HEK293 (cell line): ENCODE data around the gene ARHGEF28.

Experiments used
- CTCF ChIA-PET: fragments of 350-600 bp; formaldehyde crosslinking; extraction: SDS; loops from one replicate; lab custom pipeline; 2021; ENCODE audit warnings: antibody characterized with exemption; lab: Yijun Ruan, JAX
- POLR2A ChIA-PET: fragments of 300-600 bp; formaldehyde crosslinking; extraction: SDS; loops from one replicate; lab custom pipeline; 2020; ENCODE audit warnings: antibody characterized with exemption, inconsistent platforms; lab: Yijun Ruan, JAX
- H3K27ac ChIP-seq: fragments of 200-500 bp; sonication (Bioruptor generic); 2 replicates; pipeline ENCODE4 v1.5.1; 2014; ENCODE audit warnings: low read depth, low read length, control low read depth, inconsistent platforms; ENCODE audit errors: extremely low read depth
- H3K36me3 ChIP-seq, 2 experiments: fragments of 200-500 bp in 1 of 2; sonication (Bioruptor generic) in 1 of 2; 1 replicate in 1 of 2; 2 replicates in 1 of 2; pipeline ENCODE4 v1.5.1; 2014 to 2017; ENCODE audit warnings: inconsistent platforms in 2 of 2, low read length in 2 of 2; ENCODE audit not compliant: control insufficient read depth in 2 of 2, insufficient read depth in 1 of 2
- H3K4me1 ChIP-seq: fragments of 200-500 bp; sonication (Bioruptor generic); 2 replicates; pipeline ENCODE4 v1.5.1; 2014; ENCODE audit warnings: mild to moderate bottlenecking, low read length, inconsistent platforms; ENCODE audit not compliant: control insufficient read depth, insufficient read depth
- H3K4me3 ChIP-seq: 2 replicates; pipeline ENCODE4 v1.5.1; 2011; ENCODE audit warnings: low read depth, mild to moderate bottlenecking, control low read depth, low read length, moderate library complexity
- H3K9me3 ChIP-seq: fragments of 200-500 bp; sonication (Bioruptor generic); 2 replicates; pipeline ENCODE4 v1.5.1; 2014; ENCODE audit warnings: low read depth, low read length, inconsistent platforms; ENCODE audit not compliant: control insufficient read depth, insufficient read depth
- ATF2 ChIP-seq: fragments of 450-650 bp; formaldehyde crosslinking; IDR thresholded peaks from 2 replicates; pipeline ENCODE4 v1.5.1; 2016; ENCODE audit warnings: missing biosample characterization, missing genetic modification characterization, low read depth
- KLF8 ChIP-seq: fragments of 450-650 bp; formaldehyde crosslinking; IDR thresholded peaks from 2 replicates; pipeline ENCODE4 v1.5.1; 2016; ENCODE audit warnings: missing biosample characterization, missing genetic modification characterization
- REPIN1 ChIP-seq: fragments of 450-650 bp; formaldehyde crosslinking; IDR thresholded peaks from 2 replicates; pipeline ENCODE4 v1.5.1; 2017; ENCODE audit warnings: missing biosample characterization, missing genetic modification characterization, low read depth
- SCRT1 ChIP-seq: fragments of 450-650 bp; formaldehyde crosslinking; IDR thresholded peaks from 2 replicates; pipeline ENCODE4 v1.5.1; 2016; ENCODE audit warnings: missing biosample characterization, missing genetic modification characterization, borderline replicate concordance
- SETDB1 ChIP-seq: IDR thresholded peaks from one replicate; pipeline ENCODE4 v1.6.1; 2017; ENCODE audit warnings: mild to moderate bottlenecking, low read length, moderate library complexity, mixed read lengths; ENCODE audit not compliant: insufficient read length
- SP2 ChIP-seq: fragments of 450-650 bp; formaldehyde crosslinking; IDR thresholded peaks from 2 replicates; pipeline ENCODE4 v1.5.1; 2016; ENCODE audit warnings: missing biosample characterization, missing genetic modification characterization
- SP3 ChIP-seq: fragments of 450-650 bp; formaldehyde crosslinking; IDR thresholded peaks from 2 replicates; pipeline ENCODE4 v1.5.1; 2016; ENCODE audit warnings: missing biosample characterization, missing genetic modification characterization
- SP7 ChIP-seq: fragments of 450-650 bp; formaldehyde crosslinking; IDR thresholded peaks from 2 replicates; pipeline ENCODE4 v1.5.1; 2016; ENCODE audit warnings: missing biosample characterization, missing genetic modification characterization
- TRIM28 ChIP-seq: IDR thresholded peaks from 2 replicates; pipeline ENCODE4 v1.6.1; 2011; ENCODE audit warnings: low read length, control low read depth, borderline replicate concordance
- YY1 ChIP-seq: fragments of 450-650 bp; formaldehyde crosslinking; IDR thresholded peaks from 2 replicates; pipeline ENCODE4 v1.5.1; 2018; ENCODE audit warnings: missing biosample characterization, missing genetic modification characterization
- YY2 ChIP-seq: fragments of 450-650 bp; formaldehyde crosslinking; IDR thresholded peaks from 2 replicates; pipeline ENCODE4 v1.5.1; 2016; ENCODE audit warnings: missing biosample characterization, missing genetic modification characterization
- ZBTB1 ChIP-seq: fragments of 450-650 bp; formaldehyde crosslinking; IDR thresholded peaks from 2 replicates; pipeline ENCODE4 v1.5.1; 2016; ENCODE audit warnings: missing biosample characterization, missing genetic modification characterization
- ZBTB6 ChIP-seq: fragments of 450-650 bp; formaldehyde crosslinking; IDR thresholded peaks from 2 replicates; pipeline ENCODE4 v1.5.1; 2017; ENCODE audit warnings: missing biosample characterization, missing genetic modification characterization
- ZEB2 ChIP-seq: fragments of 450-650 bp; formaldehyde crosslinking; IDR thresholded peaks from 2 replicates; pipeline ENCODE4 v1.5.1; 2016; ENCODE audit warnings: missing biosample characterization, missing genetic modification characterization
- ZNF184 ChIP-seq: fragments of 450-650 bp; IDR thresholded peaks from 2 replicates; pipeline ENCODE4 v1.5.1; 2018; ENCODE audit warnings: missing biosample characterization, mild to moderate bottlenecking, missing genetic modification characterization
- ZNF19 ChIP-seq: fragments of 450-650 bp; formaldehyde crosslinking; IDR thresholded peaks from 2 replicates; pipeline ENCODE4; 2016; ENCODE audit warnings: missing biosample characterization, missing genetic modification characterization, low read depth
- ZNF239 ChIP-seq: fragments of 450-650 bp; formaldehyde crosslinking; IDR thresholded peaks from 2 replicates; pipeline ENCODE4 v1.5.1; 2016; ENCODE audit warnings: missing biosample characterization, missing genetic modification characterization
- ZNF302 ChIP-seq: fragments of 450-650 bp; formaldehyde crosslinking; IDR thresholded peaks from 2 replicates; pipeline ENCODE4 v1.5.1; 2016; ENCODE audit warnings: missing biosample characterization, missing genetic modification characterization, low read depth
- ZNF324 ChIP-seq: fragments of 450-650 bp; formaldehyde crosslinking; IDR thresholded peaks from 2 replicates; pipeline ENCODE4 v1.5.1; 2016; ENCODE audit warnings: missing biosample characterization, missing genetic modification characterization
- ZNF404 ChIP-seq: fragments of 450-650 bp; formaldehyde crosslinking; IDR thresholded peaks from 2 replicates; pipeline ENCODE4 v1.5.1; 2017; ENCODE audit warnings: missing biosample characterization, missing genetic modification characterization
- ZNF416 ChIP-seq: fragments of 450-650 bp; formaldehyde crosslinking; IDR thresholded peaks from 2 replicates; pipeline ENCODE4 v1.5.1; 2016; ENCODE audit warnings: missing biosample characterization, missing genetic modification characterization
- ZNF580 ChIP-seq: fragments of 450-650 bp; formaldehyde crosslinking; IDR thresholded peaks from 2 replicates; pipeline ENCODE4 v1.5.1; 2016; ENCODE audit warnings: missing biosample characterization, missing genetic modification characterization
- ZNF623 ChIP-seq: fragments of 450-650 bp; formaldehyde crosslinking; IDR thresholded peaks from 2 replicates; pipeline ENCODE4 v1.5.1; 2016; ENCODE audit warnings: missing biosample characterization, missing genetic modification characterization
- ZNF629 ChIP-seq: fragments of 450-650 bp; formaldehyde crosslinking; IDR thresholded peaks from 2 replicates; pipeline ENCODE4 v1.5.1; 2017; ENCODE audit warnings: missing biosample characterization, missing genetic modification characterization
- ZNF747 ChIP-seq: fragments of 450-650 bp; formaldehyde crosslinking; IDR thresholded peaks from 2 replicates; pipeline ENCODE4 v1.5.1; 2016; ENCODE audit warnings: missing biosample characterization, missing genetic modification characterization
- ZNF777 ChIP-seq: fragments of 450-650 bp; formaldehyde crosslinking; IDR thresholded peaks from 2 replicates; pipeline ENCODE4 v1.5.1; 2017; ENCODE audit warnings: missing biosample characterization, missing genetic modification characterization, borderline replicate concordance
- TF ChIP-seq, protein P1 (sequence below): fragments of 450-650 bp; formaldehyde crosslinking; IDR thresholded peaks from 2 replicates; pipeline ENCODE4 v1.5.1; 2016; ENCODE audit warnings: missing biosample characterization, missing genetic modification characterization
- TF ChIP-seq, protein P2 (sequence below): fragments of 450-650 bp; formaldehyde crosslinking; IDR thresholded peaks from 2 replicates; pipeline ENCODE4 v1.5.1; 2017; ENCODE audit warnings: missing biosample characterization, mild to moderate bottlenecking, missing genetic modification characterization, moderate library complexity
- TF ChIP-seq, protein P3 (sequence below): fragments of 450-650 bp; formaldehyde crosslinking; IDR thresholded peaks from 2 replicates; pipeline ENCODE4 v1.5.1; 2016; ENCODE audit warnings: missing biosample characterization, missing genetic modification characterization, borderline replicate concordance

ARHGEF28 gene

GRCh38 chr5:73619606-73620333 lies 6.2 kb upstream of the ARHGEF28 start:
- POLR2A ChIA-PET = no interaction called here
- TF ChIP-seq REPIN1 (tag by site-specific recombination) (no peak), SP2 (no peak), KLF8 (tag by site-specific recombination) (no peak), SCRT1 (tag by site-specific recombination) (no peak), ZNF580 (no peak), ZNF777 (no peak), ZNF747 (no peak), ZEB2 (tag by site-specific recombination) (0 out of 2 replicates have a peak, but pooled peaks have one; percentile 25), ZBTB1 (tag by site-specific recombination) (no peak), ZNF239 (tag by site-specific recombination) (no peak), ZNF629 (tag by site-specific recombination) (0 out of 2 replicates have a peak, but pooled peaks have one; percentile 33), ZNF623 (tag by site-specific recombination) (no peak), ATF2 (tag by site-specific recombination) (peak; percentile 64), SP7 (tag by site-specific recombination) (peak; percentile 98), ZBTB6 (tag by site-specific recombination) (no peak), YY1 (tag by site-specific recombination) (no peak), YY2 (tag by site-specific recombination) (no peak), ZNF416 (tag by site-specific recombination) (no peak), ZNF19 (tag by site-specific recombination) (no peak), ZNF302 (tag by site-specific recombination) (no peak), ZNF324 (tag by site-specific recombination) (no peak), TRIM28 (no peak), SETDB1 (no peak), SP3 (tag by site-specific recombination) (no peak), ZNF404 (no peak), ZNF184 (no peak)
- TF ChIP-seq, protein P1, sequence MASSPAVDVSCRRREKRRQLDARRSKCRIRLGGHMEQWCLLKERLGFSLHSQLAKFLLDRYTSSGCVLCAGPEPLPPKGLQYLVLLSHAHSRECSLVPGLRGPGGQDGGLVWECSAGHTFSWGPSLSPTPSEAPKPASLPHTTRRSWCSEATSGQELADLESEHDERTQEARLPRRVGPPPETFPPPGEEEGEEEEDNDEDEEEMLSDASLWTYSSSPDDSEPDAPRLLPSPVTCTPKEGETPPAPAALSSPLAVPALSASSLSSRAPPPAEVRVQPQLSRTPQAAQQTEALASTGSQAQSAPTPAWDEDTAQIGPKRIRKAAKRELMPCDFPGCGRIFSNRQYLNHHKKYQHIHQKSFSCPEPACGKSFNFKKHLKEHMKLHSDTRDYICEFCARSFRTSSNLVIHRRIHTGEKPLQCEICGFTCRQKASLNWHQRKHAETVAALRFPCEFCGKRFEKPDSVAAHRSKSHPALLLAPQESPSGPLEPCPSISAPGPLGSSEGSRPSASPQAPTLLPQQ (tag by site-specific recombination) = no peak
- TF ChIP-seq, protein P2, sequence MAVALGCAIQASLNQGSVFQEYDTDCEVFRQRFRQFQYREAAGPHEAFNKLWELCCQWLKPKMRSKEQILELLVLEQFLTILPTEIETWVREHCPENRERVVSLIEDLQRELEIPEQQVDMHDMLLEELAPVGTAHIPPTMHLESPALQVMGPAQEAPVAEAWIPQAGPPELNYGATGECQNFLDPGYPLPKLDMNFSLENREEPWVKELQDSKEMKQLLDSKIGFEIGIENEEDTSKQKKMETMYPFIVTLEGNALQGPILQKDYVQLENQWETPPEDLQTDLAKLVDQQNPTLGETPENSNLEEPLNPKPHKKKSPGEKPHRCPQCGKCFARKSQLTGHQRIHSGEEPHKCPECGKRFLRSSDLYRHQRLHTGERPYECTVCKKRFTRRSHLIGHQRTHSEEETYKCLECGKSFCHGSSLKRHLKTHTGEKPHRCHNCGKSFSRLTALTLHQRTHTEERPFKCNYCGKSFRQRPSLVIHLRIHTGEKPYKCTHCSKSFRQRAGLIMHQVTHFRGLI (tag by site-specific recombination) = no peak
- TF ChIP-seq, protein P3, sequence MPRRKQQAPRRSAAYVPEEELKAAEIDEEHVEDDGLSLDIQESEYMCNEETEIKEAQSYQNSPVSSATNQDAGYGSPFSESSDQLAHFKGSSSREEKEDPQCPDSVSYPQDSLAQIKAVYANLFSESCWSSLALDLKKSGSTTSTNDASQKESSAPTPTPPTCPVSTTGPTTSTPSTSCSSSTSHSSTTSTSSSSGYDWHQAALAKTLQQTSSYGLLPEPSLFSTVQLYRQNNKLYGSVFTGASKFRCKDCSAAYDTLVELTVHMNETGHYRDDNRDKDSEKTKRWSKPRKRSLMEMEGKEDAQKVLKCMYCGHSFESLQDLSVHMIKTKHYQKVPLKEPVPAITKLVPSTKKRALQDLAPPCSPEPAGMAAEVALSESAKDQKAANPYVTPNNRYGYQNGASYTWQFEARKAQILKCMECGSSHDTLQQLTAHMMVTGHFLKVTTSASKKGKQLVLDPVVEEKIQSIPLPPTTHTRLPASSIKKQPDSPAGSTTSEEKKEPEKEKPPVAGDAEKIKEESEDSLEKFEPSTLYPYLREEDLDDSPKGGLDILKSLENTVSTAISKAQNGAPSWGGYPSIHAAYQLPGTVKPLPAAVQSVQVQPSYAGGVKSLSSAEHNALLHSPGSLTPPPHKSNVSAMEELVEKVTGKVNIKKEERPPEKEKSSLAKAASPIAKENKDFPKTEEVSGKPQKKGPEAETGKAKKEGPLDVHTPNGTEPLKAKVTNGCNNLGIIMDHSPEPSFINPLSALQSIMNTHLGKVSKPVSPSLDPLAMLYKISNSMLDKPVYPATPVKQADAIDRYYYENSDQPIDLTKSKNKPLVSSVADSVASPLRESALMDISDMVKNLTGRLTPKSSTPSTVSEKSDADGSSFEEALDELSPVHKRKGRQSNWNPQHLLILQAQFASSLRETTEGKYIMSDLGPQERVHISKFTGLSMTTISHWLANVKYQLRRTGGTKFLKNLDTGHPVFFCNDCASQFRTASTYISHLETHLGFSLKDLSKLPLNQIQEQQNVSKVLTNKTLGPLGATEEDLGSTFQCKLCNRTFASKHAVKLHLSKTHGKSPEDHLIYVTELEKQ (tag by site-specific recombination) = no peak

More at GRCh38 chr5:73619606-73620333, 6.2 kb upstream of the ARHGEF28 start:
- CTCF ChIA-PET = interaction anchor here (0.7 to 1.3 kb wide), 4 partner anchors 10 to 28 kb away, joined by 3 to 4 read pairs (median 4); no protein-coding TSS in a partner anchor
- Histone ChIP-seq H3K4me3 (no peak overlapping the region), H3K36me3 (no peaks in the 10 kb centered on the region), H3K4me1 (0 out of 2 replicates have a peak, but pooled peaks cover 3% of the 10 kb centered on the region), H3K9me3 (no peaks in the 10 kb centered on the region), H3K27ac (no peak overlapping the region)
